Lower leg skin (tissue), 3 donors: Measurements from ENCODE around the gene TSPAN31.
"Not testable (repeated sequence)": the region's sequence is repeated elsewhere in the genome, so short reads cannot be mapped to it uniquely, and the experiment has no call there.

Experiments used
- POLR2A ChIP-seq, 2 donors: fragments of 450-650 bp; IDR thresholded peaks; one replicate each; pipeline ENCODE4 v1.6.1; 2016 to 2017; ENCODE audit warnings: antibody characterized with exemption in 2 of 2, mild to moderate bottlenecking in 1 of 2, moderate library complexity in 1 of 2
- TF ChIP-seq, protein P1 (sequence below), 3 donors: fragments of 450-650 bp; IDR thresholded peaks; one replicate each; pipeline ENCODE4 v1.5.1; 2016; ENCODE audit warnings: antibody characterized with exemption in 3 of 3, mild to moderate bottlenecking in 3 of 3, moderate library complexity in 2 of 3

DNA sequence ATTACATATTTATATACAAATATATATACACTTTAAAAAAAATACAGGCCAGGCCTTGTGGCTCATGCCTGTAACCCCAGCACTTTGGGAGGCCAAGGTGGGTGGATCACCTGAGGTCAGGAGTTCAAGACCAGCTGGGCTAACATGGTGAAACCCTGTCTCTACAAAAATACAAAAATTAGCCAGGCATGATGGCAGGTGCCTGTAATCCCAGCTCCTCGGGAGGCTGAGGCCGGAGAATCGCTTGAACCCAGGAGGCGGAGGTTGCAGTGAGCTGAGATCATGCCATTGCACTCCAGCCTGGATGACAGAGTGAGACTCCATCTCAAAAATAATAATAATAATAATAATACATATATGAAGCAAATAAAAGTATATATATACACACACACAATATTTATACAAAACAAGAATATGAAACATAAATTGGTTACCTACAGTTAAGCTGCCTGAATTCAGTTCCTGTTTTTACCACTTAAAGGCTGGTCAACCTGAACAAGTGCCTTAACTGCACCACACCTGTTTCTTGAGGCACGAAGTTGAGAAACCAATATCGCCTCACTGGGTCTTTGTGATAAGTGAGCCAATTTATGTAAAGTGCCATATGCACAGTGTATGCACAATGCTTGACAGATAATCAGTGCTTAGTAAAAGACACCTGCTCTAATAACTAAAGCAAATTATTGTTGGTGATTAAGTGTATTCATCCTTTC is 29.6 kb upstream of the TSPAN31 start:
- TF ChIP-seq, protein P1, sequence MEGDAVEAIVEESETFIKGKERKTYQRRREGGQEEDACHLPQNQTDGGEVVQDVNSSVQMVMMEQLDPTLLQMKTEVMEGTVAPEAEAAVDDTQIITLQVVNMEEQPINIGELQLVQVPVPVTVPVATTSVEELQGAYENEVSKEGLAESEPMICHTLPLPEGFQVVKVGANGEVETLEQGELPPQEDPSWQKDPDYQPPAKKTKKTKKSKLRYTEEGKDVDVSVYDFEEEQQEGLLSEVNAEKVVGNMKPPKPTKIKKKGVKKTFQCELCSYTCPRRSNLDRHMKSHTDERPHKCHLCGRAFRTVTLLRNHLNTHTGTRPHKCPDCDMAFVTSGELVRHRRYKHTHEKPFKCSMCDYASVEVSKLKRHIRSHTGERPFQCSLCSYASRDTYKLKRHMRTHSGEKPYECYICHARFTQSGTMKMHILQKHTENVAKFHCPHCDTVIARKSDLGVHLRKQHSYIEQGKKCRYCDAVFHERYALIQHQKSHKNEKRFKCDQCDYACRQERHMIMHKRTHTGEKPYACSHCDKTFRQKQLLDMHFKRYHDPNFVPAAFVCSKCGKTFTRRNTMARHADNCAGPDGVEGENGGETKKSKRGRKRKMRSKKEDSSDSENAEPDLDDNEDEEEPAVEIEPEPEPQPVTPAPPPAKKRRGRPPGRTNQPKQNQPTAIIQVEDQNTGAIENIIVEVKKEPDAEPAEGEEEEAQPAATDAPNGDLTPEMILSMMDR (IDR thresholded peaks at IDR 0.05): not testable (repeated sequence)
- TF ChIP-seq POLR2A (IDR thresholded peaks at IDR 0.05): not testable (repeated sequence)
